Natural killer cell (primary cell): ENCODE data around the gene CFAP107. TPM values are rescaled to one million over a fixed set of nuclear protein-coding genes. Genes with fewer than 3 reads are reported as not detected.

Experiments
- ATAC-seq, 3 donors: fragments of 150-1000 bp in 2 of 3; fragments of 200-7000 bp in 1 of 3; cut with Tn5 transposase; 1 replicate in 1 of 3; 2 replicates in 2 of 3; pipeline ENCODE4 v1.10.0; 2021; ENCODE audit warnings: mild to moderate bottlenecking in 2 of 3, moderate library complexity in 2 of 3
- DNase-seq, 2 donors: peaks; one replicate each; pipeline versions ENCODE4 v3.0.0 to v3.0.0-alpha.2; 2013 to 2021; ENCODE audit warnings: mixed read lengths in 1 of 2
- H3K27ac ChIP-seq: one replicate; pipeline ENCODE4 v1.5.1; 2013; ENCODE audit warnings: mild to moderate bottlenecking, low read length
- H3K27me3 ChIP-seq: one replicate; pipeline ENCODE4 v1.6.1; 2013; ENCODE audit warnings: low read length; ENCODE audit not compliant: control insufficient read depth, insufficient read depth
- H3K36me3 ChIP-seq: one replicate; pipeline ENCODE4 v1.6.1; 2013; ENCODE audit warnings: low read length; ENCODE audit not compliant: control insufficient read depth, insufficient read depth
- H3K4me1 ChIP-seq: one replicate; pipeline ENCODE4 v1.6.1; 2013; ENCODE audit warnings: low read length; ENCODE audit not compliant: control insufficient read depth, insufficient read depth
- H3K4me3 ChIP-seq: one replicate; pipeline ENCODE4 v1.5.1; 2013; ENCODE audit warnings: low read length
- H3K9me3 ChIP-seq: one replicate; pipeline ENCODE4 v1.6.1; 2013; ENCODE audit warnings: low read length; ENCODE audit not compliant: control insufficient read depth, insufficient read depth
- H3K27ac Mint-ChIP-seq, 2 donors: one replicate each; pipeline ENCODE4 v1.8.0; 2022; ENCODE audit warnings: mild to moderate bottlenecking in 2 of 2, mixed read lengths in 2 of 2, moderate library complexity in 1 of 2
- H3K27me3 Mint-ChIP-seq, 2 donors: one replicate each; pipeline ENCODE4 v1.8.0; 2022; ENCODE audit warnings: low read depth in 2 of 2, mixed read lengths in 2 of 2
- H3K36me3 Mint-ChIP-seq: one replicate; pipeline ENCODE4 v1.8.0; 2022; ENCODE audit warnings: mixed read lengths
- H3K4me1 Mint-ChIP-seq, 2 donors: one replicate each; pipeline ENCODE4 v1.8.0; 2022; ENCODE audit warnings: mixed read lengths in 2 of 2
- H3K4me3 Mint-ChIP-seq: one replicate; pipeline ENCODE4 v1.8.0; 2022; ENCODE audit warnings: mild to moderate bottlenecking, moderate library complexity, mixed read lengths
- H3K9me3 Mint-ChIP-seq, 2 donors: one replicate each; pipeline ENCODE4 v1.8.0; 2022; ENCODE audit warnings: mixed read lengths in 2 of 2
- CTCF ChIP-seq: fragments of 200-600 bp; IDR thresholded peaks from one replicate; pipeline ENCODE4 v1.8.0; 2022; ENCODE audit warnings: antibody characterized with exemption
- WGBS: methylation state at CpG from one replicate; pipeline ENCODE4 v1.1.7; 2013; ENCODE audit warnings: missing lambda C conversion rate; ENCODE audit not compliant: insufficient coverage; 5-methylcytosine and 5-hydroxymethylcytosine counted together
- intact Hi-C: fragments of 100-400 bp; cut with micrococcal nuclease; formaldehyde crosslinking; loops from one replicate; pipeline ENCODE4 v1.14.2; 2022
- total RNA-seq, 4 donors: library from RNA; stranded (reverse); fragments of 120-200 nt in 1 of 4; gene quantifications; one replicate each; pipeline versions ENCODE4 v1.2.3 to v1.2.4, GENCODE V29; 2013 to 2022

Gene CFAP107
- total RNA-seq, 3 donors from 2014 or later (not counting 1 experiment from before 2014, with no cell fraction given): not detected

GRCh38 chr1:12703821-12704451, 42.1 kb upstream of the CFAP107 start:
- Mint-ChIP-seq H3K27me3 (peaks cover 17 to 28% of the 10 kb centered on the region in 2 donors), H3K4me3 (no peak overlapping the region), H3K4me1 (no peaks in the 10 kb centered on the region), H3K9me3 (peaks cover 2 to 3% of the 10 kb centered on the region in 2 donors), H3K27ac (no peak overlapping the region), H3K36me3 (no peaks in the 10 kb centered on the region)
- intact Hi-C loops: no loop called here
- no peak for DNase-seq
- 79% methylated on average over 5 of the region's 6 CpGs for WGBS
- H3K9me3 ChIP-seq: peaks cover 10% of the 10 kb centered on the region
- no peak overlapping the region for H3K27ac ChIP-seq
- H3K27me3 ChIP-seq: peaks cover 6% of the 10 kb centered on the region
- H3K4me1 ChIP-seq: no peaks in the 10 kb centered on the region
- no peak overlapping the region for H3K4me3 ChIP-seq
- TF ChIP-seq CTCF: no peak
- no peaks in the 10 kb centered on the region for H3K36me3 ChIP-seq
- no peak for ATAC-seq

- Mint-ChIP-seq H3K4me1 (no peaks in the 10 kb centered on the region), H3K36me3 (no peaks in the 10 kb centered on the region), H3K27ac (no peak overlapping the region), H3K27me3 (peaks cover 11 to 32% of the 10 kb centered on the region in 2 donors), H3K9me3 (peaks cover 2 to 3% of the 10 kb centered on the region in 2 donors), H3K4me3 (no peak overlapping the region)
- intact Hi-C loops: no loop called here
- Histone ChIP-seq H3K4me1 (no peaks in the 10 kb centered on the region), H3K27me3 (no peaks in the 10 kb centered on the region), H3K36me3 (no peaks in the 10 kb centered on the region), H3K4me3 (no peak overlapping the region), H3K9me3 (peaks cover 10% of the 10 kb centered on the region), H3K27ac (no peak overlapping the region)
- TF ChIP-seq CTCF: no peak
- no peak for ATAC-seq
- DNase-seq: no peak
- 87% methylated on average over 3 of the region's 3 CpGs for WGBS
Measured at GRCh38 chr1:12706061-12706460, 39.9 kb upstream of the CFAP107 start.

GRCh38 chr1:12708396-12709090, 37.5 kb upstream of the CFAP107 start:
- ATAC-seq: no peak
- intact Hi-C loops: no loop called here
- no peak overlapping the region for H3K27ac Mint-ChIP-seq

More at GRCh38 chr1:12708396-12709090, 37.5 kb upstream of the CFAP107 start:
- TF ChIP-seq CTCF: no peak
- DNase-seq: no peak
- Mint-ChIP-seq H3K9me3 (peaks cover 2 to 3% of the 10 kb centered on the region in 2 donors), H3K4me3 (no peak overlapping the region), H3K27me3 (peaks cover 15 to 46% of the 10 kb centered on the region in 2 donors), H3K4me1 (no peaks in the 10 kb centered on the region), H3K36me3 (no peaks in the 10 kb centered on the region)
- Histone ChIP-seq H3K27me3 (no peaks in the 10 kb centered on the region), H3K4me1 (no peaks in the 10 kb centered on the region), H3K4me3 (no peak overlapping the region), H3K27ac (no peak overlapping the region), H3K9me3 (peaks cover 5% of the 10 kb centered on the region), H3K36me3 (no peaks in the 10 kb centered on the region)
- WGBS: 75% methylated on average over 4 of the region's 4 CpGs
